Measurements from ENCODE around the gene ARL1. TPM values are rescaled to one million over a fixed set of nuclear protein-coding genes. Genes with fewer than 3 reads are reported as not detected.

Gene ARL1
- total and polyA plus RNA-seq, 10 of the 15 experiments (the other 5 are each of a cell fraction or from before 2014, with no cell fraction given) = 28.5 to 95.0 (median 65.7) TPM

DNA sequence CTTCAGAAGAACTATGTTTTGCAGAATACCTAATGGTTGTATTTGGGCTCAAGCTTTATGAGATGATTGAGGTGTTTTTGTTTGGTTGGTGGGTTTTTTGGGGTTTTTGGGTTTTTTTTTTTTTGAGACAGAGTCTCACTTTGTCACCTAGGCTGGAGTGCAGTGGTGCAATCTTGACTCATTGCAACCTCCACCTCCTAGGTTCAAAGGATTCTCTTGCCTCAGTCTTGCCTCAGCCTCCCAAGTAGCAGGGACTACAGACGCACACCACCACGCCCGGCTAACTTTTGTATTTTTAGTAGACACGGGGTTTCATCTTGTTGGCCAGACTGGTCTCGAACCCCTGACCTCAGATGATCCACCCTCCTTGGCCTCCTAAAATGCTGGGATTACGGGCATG, 39.6 kb downstream of the ARL1 start:
- no peaks in the 10 kb centered on the region for H4K20me1 ChIP-seq (ENCODE audit: control insufficient read depth, insufficient read depth)
- no peak overlapping the region for H2AFZ ChIP-seq (ENCODE audit: control insufficient read depth, low read depth, low read length)
- H3K36me3 ChIP-seq (ENCODE audit: control insufficient read depth in 2 of 2, insufficient read depth in 2 of 2, low read length in 1 of 2) = peaks cover 8 to 31% of the 10 kb centered on the region in 2 experiments
- no peaks in the 10 kb centered on the region for H3K9me3 ChIP-seq (replicated peaks; ENCODE audit: control insufficient read depth, insufficient read depth, low read length)
- intact Hi-C loops (cut with micrococcal nuclease; ENCODE audit: unreplicated experiment) = no loop called here
- H3K9ac ChIP-seq (ENCODE audit: control insufficient read depth, insufficient read depth, low read length) = no peak overlapping the region
- DNase-seq (ENCODE audit: low read depth, low spot score) = no peak
- no peak overlapping the region for H3K4me3 ChIP-seq
- no peaks in the 10 kb centered on the region for H3K79me2 ChIP-seq (ENCODE audit: control insufficient read depth, insufficient read depth, low read length)
- RAD21 ChIA-PET (ENCODE audit: unreplicated experiment) = no interaction called here
- BruUV-seq (replicated peaks) = no TSS peak
- in situ Hi-C loops (cut with MboI) = no loop called here
- H3K4me1 ChIP-seq (ENCODE audit: control insufficient read depth, insufficient read depth, low read length) = no peaks in the 10 kb centered on the region
- no peak overlapping the region for H3K4me2 ChIP-seq (ENCODE audit: control insufficient read depth, insufficient read depth)
- 95% methylated on average over 6 of the region's 6 CpGs for WGBS (ENCODE audit: insufficient coverage, insufficient replicate concordance, low lambda C conversion rate, missing lambda C conversion rate)
- no peak for FAIRE-seq
- ATAC-seq = no peak
- CTCF ChIA-PET = no interaction called here
- H3K27ac ChIP-seq (ENCODE audit: control insufficient read depth, insufficient read depth) = no peak overlapping the region
- POLR2A ChIA-PET = no interaction called here
- TF ChIP-seq TARDBP (IDR thresholded peaks at IDR 0.05; ENCODE audit: borderline replicate concordance) = no peak
- TF ChIP-seq SUPT20H (IDR thresholded peaks at IDR 0.05; ENCODE audit: borderline replicate concordance, control insufficient read depth, low read depth, low read length) = no peak
- no peak for TF ChIP-seq KLF5 (IDR thresholded peaks at IDR 0.05; ENCODE audit: partially characterized antibody)
- no peak for TF ChIP-seq STAT3 (IDR thresholded peaks at IDR 0.05; ENCODE audit: low read depth, low read length)
- no peak for TF ChIP-seq TCF12 (IDR thresholded peaks at IDR 0.05; ENCODE audit: low read depth, low read length)
- no peak for TF ChIP-seq BMI1 (IDR thresholded peaks at IDR 0.05; ENCODE audit: borderline replicate concordance)
- no peak for TF ChIP-seq ZBTB40 (IDR thresholded peaks at IDR 0.05; ENCODE audit: borderline replicate concordance)
- TF ChIP-seq MXI1 (IDR thresholded peaks at IDR 0.05; ENCODE audit: low read depth, low read length) = no peak
- no peak for TF ChIP-seq ZSCAN29 (IDR thresholded peaks at IDR 0.05)
- no peak for TF ChIP-seq RBBP5 (conservative IDR thresholded peaks at IDR 0.05)
- no peak for TF ChIP-seq KDM1A (IDR thresholded peaks at IDR 0.05; ENCODE audit: borderline replicate concordance)
- TF ChIP-seq EZH2 (IDR thresholded peaks at IDR 0.05; ENCODE audit: borderline replicate concordance, control insufficient read depth, low read depth, low read length) = no peak
- no peak for TF ChIP-seq GATAD2B (conservative IDR thresholded peaks at IDR 0.05; ENCODE audit: low read depth)
- no peak for TF ChIP-seq FOXK2 (IDR thresholded peaks at IDR 0.05)
- TF ChIP-seq SMC3 (IDR thresholded peaks at IDR 0.05; ENCODE audit: borderline replicate concordance, low read length) = no peak
- TF ChIP-seq POU2F2 (IDR thresholded peaks at IDR 0.05; ENCODE audit: borderline replicate concordance, low read depth, low read length) = no peak
- no peak for TF ChIP-seq NR2F1 (conservative IDR thresholded peaks at IDR 0.05)
- TF ChIP-seq BHLHE40 (IDR thresholded peaks at IDR 0.05; ENCODE audit: borderline replicate concordance in 1 of 2, low read depth in 2 of 2, low read length in 1 of 2) = no peak
- no peak for TF ChIP-seq CHD2 (IDR thresholded peaks at IDR 0.05; ENCODE audit: borderline replicate concordance, low read depth, low read length)
- SMC1A ChIA-PET (ENCODE audit: uncharacterized antibody, unreplicated experiment) = no interaction called here
- H3K27me3 ChIP-seq (replicated peaks in 1 of 2; ENCODE audit: control insufficient read depth in 2 of 2, insufficient read depth in 2 of 2, low read length in 1 of 2) = no peaks in the 10 kb centered on the region

All from GM12878 (cell line).